A549 (cell line): ENCODE measurements around the gene RERE.
"Not testable (repeated sequence)": the region's sequence is repeated elsewhere in the genome, so short reads cannot be mapped to it uniquely, and the experiment has no call there.

Experiments
- CTCF ChIP-seq: fragments of >200 bp; sonication (Bioruptor Twin); formaldehyde crosslinking; IDR thresholded peaks from 3 replicates; pipeline ENCODE4 v1.5.1; 2016
- EP300 ChIP-seq, 2 experiments: fragments of >200 bp; sonication (Bioruptor Twin); formaldehyde crosslinking; IDR thresholded peaks; 2 replicates in 1 of 2; 3 replicates in 1 of 2; pipeline ENCODE4 v1.6.1; 2016 to 2017
- GATA3 ChIP-seq: IDR thresholded peaks from 2 replicates; pipeline ENCODE4 v1.6.1; 2012; ENCODE audit warnings: borderline replicate concordance
- RCOR1 ChIP-seq: fragments of 150-350 bp; IDR thresholded peaks from 2 replicates; pipeline ENCODE4 v1.6.1; 2014; ENCODE audit warnings: antibody characterized with exemption, low read length, low read depth

GRCh38 chr1:8502949-8503348 is 314.5 kb downstream of the RERE start:
- not testable (repeated sequence) for TF ChIP-seq RCOR1; CTCF; EP300 (IDR thresholded peaks at IDR 0.05); GATA3
